Measurements from ENCODE around the gene A1BG. TPM values are rescaled to one million over a fixed set of nuclear protein-coding genes. Genes with fewer than 3 reads are reported as not detected.

The A1BG gene
- total and polyA plus RNA-seq, 2 of the 8 experiments (the other 6 are each of a cell fraction or from before 2014, with no cell fraction given), result 20.8 to 69.6 TPM

- no peak overlapping the region for H2BK15ac ChIP-seq (ENCODE audit: low read length)
- no peak overlapping the region for H2BK12ac ChIP-seq (ENCODE audit: low read depth, low read length)
- H3K27me3 ChIP-seq (replicated peaks in 1 of 4; ENCODE audit: control insufficient read depth in 3 of 4, extremely low read depth in 1 of 4, insufficient read depth in 3 of 4, low read length in 3 of 4), result peaks cover 3 to 17% (median 11%) of the 10 kb centered on the region in 4 experiments; a peak in 6 of 7 replicates
- POLR2A ChIA-PET (ENCODE audit: partially characterized antibody), result interaction anchor here (0.6 to 7.2 kb wide), 9 partner anchors 10 to 121 kb away, joined by 3 to 78 read pairs (median 4); partner anchors contain the start of genes RPS5, ZBTB45, ZNF497 and ZNF584
- H3K4me1 ChIP-seq (replicated peaks in 1 of 4; ENCODE audit: control insufficient read depth in 3 of 4, insufficient read depth in 4 of 4, low read length in 3 of 4), result peaks cover 0 to 27% (median 17%) of the 10 kb centered on the region in 4 experiments; a peak in 5 of 7 replicates
- H3K4ac ChIP-seq (replicated peaks; ENCODE audit: insufficient read length, low read depth, low read length), result no peak overlapping the region
- no peak overlapping the region for H2BK20ac ChIP-seq (ENCODE audit: low read length)
- no peak overlapping the region for H4K91ac ChIP-seq (replicated peaks; ENCODE audit: insufficient read length, low read length)
- no peak overlapping the region for H3K56ac ChIP-seq (replicated peaks; ENCODE audit: insufficient read length, low read depth, low read length)
- H2AK5ac ChIP-seq (ENCODE audit: low read depth, low read length), result no peak overlapping the region; the same call in 1 of the 2 replicates
- no peaks in the 10 kb centered on the region for H3K79me2 ChIP-seq (ENCODE audit: control insufficient read depth in 1 of 2, insufficient read depth in 2 of 2, low read length in 2 of 2)
- H3K9me3 ChIP-seq (ENCODE audit: insufficient read depth in 2 of 2, low read depth in 1 of 2, low read length in 1 of 2), result no peaks in the 10 kb centered on the region
- H2BK5ac ChIP-seq (ENCODE audit: low read depth, low read length), result no peak overlapping the region
- no peak overlapping the region for H3K14ac ChIP-seq (ENCODE audit: insufficient read length)
- CTCF ChIA-PET (ENCODE audit: partially characterized antibody), result interaction anchor here (0.6 to 2.8 kb wide), 4 partner anchors 10 to 122 kb away, joined by 3 to 7 read pairs (median 4); partner anchors contain the start of genes ZBTB45 and ZNF497
- no peak overlapping the region for H3K4me3 ChIP-seq (ENCODE audit: extremely low read depth in 1 of 4, insufficient read depth in 2 of 4, low read depth in 3 of 4, low read length in 4 of 4)
- H2AFZ ChIP-seq (ENCODE audit: low read length), result no peak overlapping the region
- H3K9ac ChIP-seq (replicated peaks in 1 of 4; ENCODE audit: extremely low read depth in 1 of 4, low read depth in 3 of 4, low read length in 3 of 4), result no peak overlapping the region
- FAIRE-seq, result no peak
- no peak overlapping the region for H3K23ac ChIP-seq (ENCODE audit: insufficient read length)
- peaks cover under 1% of the 10 kb centered on the region; the same call in 1 of the 2 replicates for H3K79me1 ChIP-seq (ENCODE audit: low read depth, low read length)
- H4K8ac ChIP-seq (ENCODE audit: extremely low read depth, insufficient read depth, low read length), result no peak overlapping the region
- H4K20me1 ChIP-seq (replicated peaks in 1 of 2; ENCODE audit: control insufficient read depth in 1 of 2, insufficient read depth in 2 of 2, low read length in 2 of 2), result peaks cover 10 to 13% of the 10 kb centered on the region in 2 experiments
- no peak overlapping the region for H2BK120ac ChIP-seq (replicated peaks; ENCODE audit: low read depth, low read length)
- peaks cover 12% of the 10 kb centered on the region for H3K23me2 ChIP-seq (ENCODE audit: low read depth, low read length)
- 92% methylated on average over 4 of the region's 4 CpGs; no CpG with 5 or more reads in 1 of the 2 experiments for WGBS, 2 experiments (ENCODE audit: extremely low coverage in 1 of 2, insufficient coverage in 1 of 2, insufficient read length in 1 of 2, insufficient replicate concordance in 2 of 2, low coverage in 1 of 2, low lambda C conversion rate in 2 of 2, missing lambda C conversion rate in 1 of 2)
- H3K27ac ChIP-seq (ENCODE audit: low read depth, low read length), result no peak overlapping the region
- no peak for DNase-seq (ENCODE audit: low read depth in 1 of 2, low spot score in 2 of 2)
- peaks cover 6 to 19% (median 17%) of the 10 kb centered on the region in 4 experiments for H3K36me3 ChIP-seq (ENCODE audit: control insufficient read depth in 2 of 4, insufficient read depth in 4 of 4, low read length in 3 of 4)
- H3K4me2 ChIP-seq (ENCODE audit: insufficient read depth in 1 of 2, low read depth in 2 of 2, low read length in 2 of 2), result no peak overlapping the region
- no peak overlapping the region for H4K5ac ChIP-seq (ENCODE audit: insufficient read length, low read depth, low read length)
- H3K18ac ChIP-seq (ENCODE audit: extremely low read depth, low read length), result no peak overlapping the region
- no peak for TF ChIP-seq BRCA1 (IDR thresholded peaks at IDR 0.05; ENCODE audit: low read depth, low read length)
- TF ChIP-seq CTBP2 (IDR thresholded peaks at IDR 0.05; ENCODE audit: borderline replicate concordance, insufficient read depth, insufficient read length, low read length), result no peak
- no peak for TF ChIP-seq RNF2 (IDR thresholded peaks at IDR 0.05; ENCODE audit: borderline replicate concordance, low read depth, low read length, missing control alignments, poor library complexity, severe bottlenecking)
- no peak for TF ChIP-seq PHF8 (conservative IDR thresholded peaks at IDR 0.05; ENCODE audit: low read depth, low read length)
- TF ChIP-seq TEAD4 (IDR thresholded peaks at IDR 0.05; ENCODE audit: low read depth, low read length), result no peak
- TF ChIP-seq EZH2 (IDR thresholded peaks at IDR 0.05; ENCODE audit: low read depth, low read length, severe bottlenecking), result no peak
- no peak for TF ChIP-seq SAP30 (IDR thresholded peaks at IDR 0.05; ENCODE audit: insufficient read depth, insufficient replicate concordance, low read length)
- no peak for TF ChIP-seq CBX5 (IDR thresholded peaks at IDR 0.05; ENCODE audit: low read depth, low read length)
- no peak for TF ChIP-seq POLR2AphosphoS5 (IDR thresholded peaks at IDR 0.05; ENCODE audit: low read depth, low read length)
- TF ChIP-seq RFX5 (IDR thresholded peaks at IDR 0.05; ENCODE audit: borderline replicate concordance, low read depth, low read length), result no peak
- no peak for TF ChIP-seq SP4 (IDR thresholded peaks at IDR 0.05; ENCODE audit: low read length)
- no peak for TF ChIP-seq BCL11A (IDR thresholded peaks at IDR 0.05; ENCODE audit: low read depth in 2 of 2, low read length in 2 of 2)
- no peak for TF ChIP-seq GTF2F1 (IDR thresholded peaks at IDR 0.05; ENCODE audit: borderline replicate concordance, low read depth, low read length)
Observed at GRCh38 chr19:58398087-58398486, 44.8 kb upstream of the A1BG start.
